ENCODE data around the gene CRABP1.
"Not testable (repeated sequence)": the region's sequence is repeated elsewhere in the genome, so short reads cannot be mapped to it uniquely, and the experiment has no call there.

The CRABP1 gene

GRCh38 chr15:78350058-78350457, 9.9 kb downstream of the CRABP1 start:
- DNase-seq, result no peak

- no peak for DNase-seq
Measured at GRCh38 chr15:78351539-78351938, 11.4 kb downstream of the CRABP1 start.

- DNase-seq, result no peak
Measured at GRCh38 chr15:78353093-78353492, 12.9 kb downstream of the CRABP1 start.

GRCh38 chr15:78355177-78355576, 15.0 kb downstream of the CRABP1 start:
- no peak for DNase-seq

GRCh38 chr15:78358102-78358870, 18.1 kb downstream of the CRABP1 start:
- no peak for DNase-seq

- no peak for DNase-seq
Measured at GRCh38 chr15:78359041-78359808, 19.1 kb downstream of the CRABP1 start.

GRCh38 chr15:78360367-78360801, 20.2 kb downstream of the CRABP1 start:
- no peak for DNase-seq

- no peak for DNase-seq
Measured at GRCh38 chr15:78360958-78361718, 21.0 kb downstream of the CRABP1 start.

GRCh38 chr15:78361771-78362506, 21.8 kb downstream of the CRABP1 start:
- DNase-seq, result no peak

- no peak for DNase-seq
Measured at GRCh38 chr15:78362716-78363380, 22.7 kb downstream of the CRABP1 start.

GRCh38 chr15:78363381-78363734, 23.2 kb downstream of the CRABP1 start:
- no peak for DNase-seq

- no peak for DNase-seq
Measured at GRCh38 chr15:78364233-78364632, 24.1 kb downstream of the CRABP1 start.

GRCh38 chr15:78365917-78366316, 25.8 kb downstream of the CRABP1 start:
- DNase-seq, result no peak

- no peak for DNase-seq
Measured at GRCh38 chr15:78366342-78366741, 26.2 kb downstream of the CRABP1 start.

GRCh38 chr15:78368651-78369050, 28.5 kb downstream of the CRABP1 start:
- no peak for DNase-seq

- no peak for DNase-seq
Measured at GRCh38 chr15:78369161-78369560, 29.0 kb downstream of the CRABP1 start.

GRCh38 chr15:78370013-78370412, 29.9 kb downstream of the CRABP1 start:
- no peak for DNase-seq

- no peak for DNase-seq
Measured at GRCh38 chr15:78372880-78373279, 32.7 kb downstream of the CRABP1 start.

GRCh38 chr15:78374436-78375393, 34.6 kb downstream of the CRABP1 start:
- no peak for DNase-seq

- DNase-seq, result not testable (repeated sequence)
Measured at GRCh38 chr15:78380143-78380542, 40.0 kb downstream of the CRABP1 start.

All from COR-L47 (cell line).